Natural killer cell (primary cell): ENCODE measurements around the gene CD7. TPM values are rescaled to one million over a fixed set of nuclear protein-coding genes. Genes with fewer than 3 reads are reported as not detected.

Experiments
- ATAC-seq, 3 donors: fragments of 150-1000 bp in 2 of 3; fragments of 200-7000 bp in 1 of 3; cut with Tn5 transposase; 1 replicate in 1 of 3; 2 replicates in 2 of 3; pipeline ENCODE4 v1.10.0; 2021; ENCODE audit warnings: mild to moderate bottlenecking in 2 of 3, moderate library complexity in 2 of 3
- DNase-seq, 2 donors: peaks; one replicate each; pipeline versions ENCODE4 v3.0.0 to v3.0.0-alpha.2; 2013 to 2021; ENCODE audit warnings: mixed read lengths in 1 of 2
- H3K27ac ChIP-seq: one replicate; pipeline ENCODE4 v1.5.1; 2013; ENCODE audit warnings: mild to moderate bottlenecking, low read length
- H3K27me3 ChIP-seq: one replicate; pipeline ENCODE4 v1.6.1; 2013; ENCODE audit warnings: low read length; ENCODE audit not compliant: control insufficient read depth, insufficient read depth
- H3K36me3 ChIP-seq: one replicate; pipeline ENCODE4 v1.6.1; 2013; ENCODE audit warnings: low read length; ENCODE audit not compliant: control insufficient read depth, insufficient read depth
- H3K4me1 ChIP-seq: one replicate; pipeline ENCODE4 v1.6.1; 2013; ENCODE audit warnings: low read length; ENCODE audit not compliant: control insufficient read depth, insufficient read depth
- H3K4me3 ChIP-seq: one replicate; pipeline ENCODE4 v1.5.1; 2013; ENCODE audit warnings: low read length
- H3K9me3 ChIP-seq: one replicate; pipeline ENCODE4 v1.6.1; 2013; ENCODE audit warnings: low read length; ENCODE audit not compliant: control insufficient read depth, insufficient read depth
- H3K27ac Mint-ChIP-seq, 2 donors: one replicate each; pipeline ENCODE4 v1.8.0; 2022; ENCODE audit warnings: mild to moderate bottlenecking in 2 of 2, mixed read lengths in 2 of 2, moderate library complexity in 1 of 2
- H3K27me3 Mint-ChIP-seq, 2 donors: one replicate each; pipeline ENCODE4 v1.8.0; 2022; ENCODE audit warnings: low read depth in 2 of 2, mixed read lengths in 2 of 2
- H3K36me3 Mint-ChIP-seq: one replicate; pipeline ENCODE4 v1.8.0; 2022; ENCODE audit warnings: mixed read lengths
- H3K4me1 Mint-ChIP-seq, 2 donors: one replicate each; pipeline ENCODE4 v1.8.0; 2022; ENCODE audit warnings: mixed read lengths in 2 of 2
- H3K4me3 Mint-ChIP-seq: one replicate; pipeline ENCODE4 v1.8.0; 2022; ENCODE audit warnings: mild to moderate bottlenecking, moderate library complexity, mixed read lengths
- H3K9me3 Mint-ChIP-seq, 2 donors: one replicate each; pipeline ENCODE4 v1.8.0; 2022; ENCODE audit warnings: mixed read lengths in 2 of 2
- WGBS: methylation state at CpG from one replicate; pipeline ENCODE4 v1.1.7; 2013; ENCODE audit warnings: missing lambda C conversion rate; ENCODE audit not compliant: insufficient coverage; 5-methylcytosine and 5-hydroxymethylcytosine counted together
- intact Hi-C: fragments of 100-400 bp; cut with micrococcal nuclease; formaldehyde crosslinking; loops from one replicate; pipeline ENCODE4 v1.14.2; 2022
- total RNA-seq, 4 donors: library from RNA; stranded (reverse); fragments of 120-200 nt in 1 of 4; gene quantifications; one replicate each; pipeline versions ENCODE4 v1.2.3 to v1.2.4, GENCODE V29; 2013 to 2022
- TF ChIP-seq, protein P1 (sequence below): fragments of 200-600 bp; IDR thresholded peaks from one replicate; pipeline ENCODE4 v1.8.0; 2022; ENCODE audit warnings: antibody characterized with exemption

CD7 gene
- total RNA-seq, 3 donors from 2014 or later (not counting 1 experiment from before 2014, with no cell fraction given), result 464 to 564 (median 522) TPM

DNA sequence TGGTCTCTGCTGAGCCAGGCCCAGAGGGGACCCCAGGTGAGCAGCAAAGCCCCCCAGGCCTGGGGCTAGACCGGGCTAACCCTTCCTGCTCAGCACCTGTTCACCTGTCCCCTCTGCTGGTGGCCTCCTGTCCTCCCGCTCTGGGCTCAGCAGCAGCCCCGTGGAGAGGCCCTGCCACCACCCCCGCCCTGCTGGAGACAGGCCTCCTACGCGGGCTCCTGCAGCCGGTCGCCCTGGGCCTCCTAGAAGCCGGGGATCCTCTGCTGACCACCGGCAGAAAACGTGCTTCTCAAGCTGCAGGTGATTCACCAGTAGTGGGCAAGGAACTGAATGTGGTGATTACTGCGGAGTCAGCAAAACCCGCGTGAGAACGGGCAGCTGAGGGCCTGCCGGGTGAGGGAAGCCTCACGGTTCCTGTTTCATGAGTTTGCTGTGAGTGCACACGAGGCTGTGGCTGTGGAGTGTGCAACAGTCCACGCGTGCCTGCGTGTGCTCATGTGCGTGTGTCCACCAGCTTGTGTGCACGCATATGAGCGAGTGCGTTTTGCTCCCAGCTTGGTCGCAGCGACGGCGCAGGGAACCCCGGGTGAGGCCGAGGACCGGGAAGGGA is 15.4 kb upstream of the CD7 start:
- WGBS, result 15% methylated on average over 32 of the region's 32 CpGs
- peak; percentile 61 to 69 (median 63) for ATAC-seq
- peaks cover 0 to 4% of the 10 kb centered on the region in 2 donors for H3K27me3 Mint-ChIP-seq
- Histone ChIP-seq H3K36me3 (no peaks in the 10 kb centered on the region), H3K4me3 (peak overlapping the region; percentile 45), H3K27ac (no peak overlapping the region), H3K4me1 (peaks cover 36% of the 10 kb centered on the region), H3K9me3 (no peaks in the 10 kb centered on the region), H3K27me3 (peaks cover 3% of the 10 kb centered on the region)
- peak in 1 of 2 donors; percentile 60 for DNase-seq
- H3K4me3 Mint-ChIP-seq, result peak overlapping the region; percentile 79
- no peaks in the 10 kb centered on the region for H3K9me3 Mint-ChIP-seq
- peak overlapping the region in 1 of 2 donors; percentile 73 for H3K27ac Mint-ChIP-seq
- intact Hi-C loops, result no loop called here
- TF ChIP-seq, protein P1, sequence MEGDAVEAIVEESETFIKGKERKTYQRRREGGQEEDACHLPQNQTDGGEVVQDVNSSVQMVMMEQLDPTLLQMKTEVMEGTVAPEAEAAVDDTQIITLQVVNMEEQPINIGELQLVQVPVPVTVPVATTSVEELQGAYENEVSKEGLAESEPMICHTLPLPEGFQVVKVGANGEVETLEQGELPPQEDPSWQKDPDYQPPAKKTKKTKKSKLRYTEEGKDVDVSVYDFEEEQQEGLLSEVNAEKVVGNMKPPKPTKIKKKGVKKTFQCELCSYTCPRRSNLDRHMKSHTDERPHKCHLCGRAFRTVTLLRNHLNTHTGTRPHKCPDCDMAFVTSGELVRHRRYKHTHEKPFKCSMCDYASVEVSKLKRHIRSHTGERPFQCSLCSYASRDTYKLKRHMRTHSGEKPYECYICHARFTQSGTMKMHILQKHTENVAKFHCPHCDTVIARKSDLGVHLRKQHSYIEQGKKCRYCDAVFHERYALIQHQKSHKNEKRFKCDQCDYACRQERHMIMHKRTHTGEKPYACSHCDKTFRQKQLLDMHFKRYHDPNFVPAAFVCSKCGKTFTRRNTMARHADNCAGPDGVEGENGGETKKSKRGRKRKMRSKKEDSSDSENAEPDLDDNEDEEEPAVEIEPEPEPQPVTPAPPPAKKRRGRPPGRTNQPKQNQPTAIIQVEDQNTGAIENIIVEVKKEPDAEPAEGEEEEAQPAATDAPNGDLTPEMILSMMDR, result no peak
- no peaks in the 10 kb centered on the region for H3K36me3 Mint-ChIP-seq
- peaks cover 18 to 28% of the 10 kb centered on the region in 2 donors for H3K4me1 Mint-ChIP-seq

DNA sequence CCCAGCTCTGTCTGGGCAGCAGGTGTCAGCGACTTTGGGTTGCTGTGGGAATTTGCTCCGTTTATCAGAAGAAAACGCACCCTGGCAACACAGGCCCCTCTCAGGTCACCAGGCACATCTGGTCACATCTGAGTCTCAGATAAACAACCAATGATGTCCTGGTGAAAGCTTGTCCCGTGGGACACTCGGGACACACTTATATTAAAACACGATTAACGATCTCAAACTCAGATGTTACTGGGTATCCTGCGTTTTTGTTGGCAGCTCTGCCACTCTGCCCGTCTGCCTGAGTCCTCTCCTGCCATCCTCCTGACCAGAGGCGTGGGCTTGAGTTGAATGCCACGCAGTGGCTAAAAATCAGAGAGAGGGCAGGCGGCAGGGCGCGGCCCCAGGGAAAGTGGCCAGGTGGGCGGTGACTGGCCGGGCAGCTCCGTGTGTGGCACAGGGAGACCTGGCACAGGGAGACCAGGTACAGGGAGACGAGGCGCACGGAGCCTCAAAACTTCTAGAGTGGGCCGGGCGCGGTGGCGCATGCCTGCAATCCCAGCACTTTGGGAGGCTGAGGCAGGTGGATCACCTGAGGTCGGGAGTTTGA is 14.0 kb upstream of the CD7 start:
- TF ChIP-seq, protein P1, result no peak
- no peak for ATAC-seq
- Mint-ChIP-seq H3K9me3 (no peaks in the 10 kb centered on the region), H3K4me1 (peaks cover 18 to 28% of the 10 kb centered on the region in 2 donors), H3K27me3 (peaks cover 0 to 4% of the 10 kb centered on the region in 2 donors), H3K4me3 (no peak overlapping the region), H3K27ac (no peak overlapping the region), H3K36me3 (no peaks in the 10 kb centered on the region)
- Histone ChIP-seq H3K4me3 (no peak overlapping the region), H3K27me3 (peaks cover 3% of the 10 kb centered on the region), H3K36me3 (no peaks in the 10 kb centered on the region), H3K27ac (no peak overlapping the region), H3K9me3 (no peaks in the 10 kb centered on the region), H3K4me1 (peaks cover 36% of the 10 kb centered on the region)
- no peak for DNase-seq
- 94% methylated on average over 25 of the region's 25 CpGs for WGBS
- intact Hi-C loops, result no loop called here

DNA sequence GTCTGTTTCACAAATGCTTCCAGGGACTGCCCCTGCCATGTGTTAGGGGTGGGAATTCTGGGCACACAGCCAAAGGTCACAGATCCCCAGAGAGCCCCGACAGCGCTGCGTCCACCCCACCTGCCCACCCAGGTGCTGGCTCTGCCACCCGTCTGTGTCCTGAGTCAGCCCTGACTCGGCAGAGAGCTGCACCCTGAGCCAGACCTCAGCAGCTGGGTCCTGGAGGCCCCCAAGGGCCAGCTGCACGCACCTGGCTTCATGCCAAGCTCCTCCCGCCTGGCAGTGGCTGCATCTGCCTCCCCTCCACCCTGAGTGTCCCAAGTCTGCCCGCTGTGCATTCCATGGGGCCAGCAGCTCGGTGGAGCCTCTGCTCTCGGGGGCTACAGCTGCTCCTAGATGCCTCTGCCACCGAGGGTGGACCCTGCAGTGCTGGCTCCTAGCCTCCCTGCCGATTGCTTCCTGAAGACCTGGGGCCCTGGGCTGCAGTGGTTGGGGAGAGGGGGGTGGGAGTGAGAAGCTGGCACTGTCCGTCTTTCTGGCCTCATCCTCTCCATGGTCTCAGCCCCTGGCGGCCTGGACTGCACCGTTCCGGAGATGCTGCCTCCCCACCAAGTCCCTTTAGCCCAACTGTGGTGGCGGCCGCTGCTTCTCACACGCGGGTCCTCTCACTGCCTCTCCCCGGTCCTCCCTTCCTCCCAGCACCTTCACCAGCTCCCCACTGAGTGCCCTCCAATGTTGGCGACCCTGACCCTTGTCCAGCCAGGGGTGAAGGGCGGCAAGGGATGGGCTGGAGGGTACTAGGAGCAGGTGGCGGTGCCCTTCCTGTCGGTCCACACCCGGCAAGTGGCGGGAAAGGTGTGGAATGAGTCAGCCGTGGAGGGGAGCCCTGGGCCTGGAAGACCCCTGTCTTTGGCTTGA is 13.2 kb upstream of the CD7 start:
- ATAC-seq (no peak), DNase-seq (no peak)
- Mint-ChIP-seq H3K27ac (no peak overlapping the region), H3K36me3 (no peaks in the 10 kb centered on the region), H3K4me3 (no peak overlapping the region), H3K9me3 (no peaks in the 10 kb centered on the region), H3K4me1 (peaks cover 18 to 24% of the 10 kb centered on the region in 2 donors), H3K27me3 (peaks cover 0 to 4% of the 10 kb centered on the region in 2 donors)
- no peak overlapping the region for H3K4me3 ChIP-seq
- TF ChIP-seq, protein P1, result no peak
- no peaks in the 10 kb centered on the region for H3K9me3 ChIP-seq
- WGBS, result 65% methylated on average over 28 of the region's 28 CpGs
- H3K4me1 ChIP-seq, result peaks cover 36% of the 10 kb centered on the region
- H3K27ac ChIP-seq, result no peak overlapping the region
- peaks cover 3% of the 10 kb centered on the region for H3K27me3 ChIP-seq
- intact Hi-C loops, result no loop called here
- no peaks in the 10 kb centered on the region for H3K36me3 ChIP-seq
